HG02798 (cell line): ENCODE results near the gene GSN.

Experiments
- ATAC-seq: cut with Tn5 transposase; IDR thresholded peaks from one replicate; pipeline ENCODE4 v1.9.1; 2021; ENCODE audit warnings: mild to moderate bottlenecking; ENCODE audit not compliant: unreplicated experiment, poor library complexity

GSN gene

GRCh38 chr9:121319383-121319780 is 51.4 kb downstream of the GSN start:
- no peak for ATAC-seq

DNA sequence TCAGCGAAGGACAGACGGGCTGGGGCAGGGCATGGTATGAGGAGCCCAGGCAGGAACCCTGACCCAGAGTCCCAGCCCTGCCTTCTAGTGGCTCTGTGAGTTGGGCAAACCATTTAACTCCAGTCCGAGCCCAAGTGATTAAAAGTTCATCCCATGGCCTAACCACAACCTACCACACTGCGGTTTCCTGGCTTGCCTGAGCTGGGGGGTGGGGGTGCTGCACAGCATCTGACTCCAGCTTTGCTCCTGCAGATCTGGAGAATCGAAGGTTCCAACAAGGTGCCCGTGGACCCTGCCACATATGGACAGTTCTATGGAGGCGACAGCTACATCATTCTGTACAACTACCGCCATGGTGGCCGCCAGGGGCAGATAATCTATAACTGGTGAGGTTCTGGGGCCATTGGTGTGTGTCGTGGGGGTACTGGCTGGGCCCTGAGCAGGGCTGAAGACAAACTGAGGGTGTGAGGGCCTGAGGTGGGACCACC is 53.1 kb downstream of the GSN start:
- ATAC-seq: no peak

DNA sequence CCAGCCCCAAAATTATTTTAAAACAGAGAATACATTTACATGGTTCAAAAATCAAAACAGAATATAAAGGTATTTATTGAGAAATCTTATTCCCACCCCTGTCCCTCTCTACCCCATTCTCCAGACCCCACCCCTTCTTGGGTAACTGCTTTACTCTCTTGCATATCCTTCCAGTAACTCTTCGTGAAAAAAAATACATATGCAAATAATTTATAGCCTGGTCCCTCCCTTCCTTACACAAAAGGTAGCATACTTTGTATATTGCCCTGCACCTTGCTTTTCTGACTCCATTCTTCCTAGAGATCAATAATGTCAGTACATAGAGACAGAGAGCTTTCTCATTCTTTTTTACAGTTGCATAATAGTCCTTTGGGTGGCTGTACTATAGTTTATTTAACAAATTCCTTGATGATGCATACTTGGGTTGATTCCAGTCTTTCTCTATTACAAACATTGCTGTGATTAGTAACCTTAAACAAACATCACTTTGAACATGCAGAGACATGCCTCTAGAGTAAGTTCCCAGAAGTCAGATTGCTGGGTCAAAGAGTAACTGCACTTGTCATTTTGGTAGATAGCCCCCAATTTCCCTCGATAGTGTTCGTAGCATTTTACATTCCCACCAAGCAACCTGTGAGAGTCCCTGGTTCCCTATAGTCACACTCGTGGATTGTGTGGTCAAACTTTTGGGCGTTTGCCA is 54.2 kb downstream of the GSN start:
- ATAC-seq: no peak

- ATAC-seq: no peak
Measured at GRCh38 chr9:121322737-121323448, 54.9 kb downstream of the GSN start.

GRCh38 chr9:121323449-121324151 is 55.6 kb downstream of the GSN start:
- ATAC-seq: no peak

DNA sequence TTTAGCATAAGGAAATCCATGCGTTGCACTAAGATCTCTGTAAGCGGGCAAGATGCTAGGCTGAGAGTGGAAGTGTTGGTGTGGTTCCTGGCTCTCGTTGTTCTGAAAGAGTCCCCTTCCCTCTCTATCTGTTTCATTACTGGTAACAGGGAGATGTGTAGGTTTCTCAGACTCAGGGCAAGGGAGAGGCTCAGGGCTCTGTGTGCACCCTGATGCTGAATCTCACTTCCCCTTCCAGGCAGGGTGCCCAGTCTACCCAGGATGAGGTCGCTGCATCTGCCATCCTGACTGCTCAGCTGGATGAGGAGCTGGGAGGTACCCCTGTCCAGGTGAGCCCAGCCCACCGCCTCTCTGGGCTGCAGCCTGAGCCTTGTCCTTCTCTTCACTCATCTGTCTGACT is 56.4 kb downstream of the GSN start:
- no peak for ATAC-seq

- no peak for ATAC-seq
Measured at GRCh38 chr9:121324755-121325154, 56.8 kb downstream of the GSN start.

GRCh38 chr9:121325387-121325786 is 57.4 kb downstream of the GSN start:
- ATAC-seq: no peak

GRCh38 chr9:121326130-121326838 is 58.3 kb downstream of the GSN start:
- no peak for ATAC-seq

DNA sequence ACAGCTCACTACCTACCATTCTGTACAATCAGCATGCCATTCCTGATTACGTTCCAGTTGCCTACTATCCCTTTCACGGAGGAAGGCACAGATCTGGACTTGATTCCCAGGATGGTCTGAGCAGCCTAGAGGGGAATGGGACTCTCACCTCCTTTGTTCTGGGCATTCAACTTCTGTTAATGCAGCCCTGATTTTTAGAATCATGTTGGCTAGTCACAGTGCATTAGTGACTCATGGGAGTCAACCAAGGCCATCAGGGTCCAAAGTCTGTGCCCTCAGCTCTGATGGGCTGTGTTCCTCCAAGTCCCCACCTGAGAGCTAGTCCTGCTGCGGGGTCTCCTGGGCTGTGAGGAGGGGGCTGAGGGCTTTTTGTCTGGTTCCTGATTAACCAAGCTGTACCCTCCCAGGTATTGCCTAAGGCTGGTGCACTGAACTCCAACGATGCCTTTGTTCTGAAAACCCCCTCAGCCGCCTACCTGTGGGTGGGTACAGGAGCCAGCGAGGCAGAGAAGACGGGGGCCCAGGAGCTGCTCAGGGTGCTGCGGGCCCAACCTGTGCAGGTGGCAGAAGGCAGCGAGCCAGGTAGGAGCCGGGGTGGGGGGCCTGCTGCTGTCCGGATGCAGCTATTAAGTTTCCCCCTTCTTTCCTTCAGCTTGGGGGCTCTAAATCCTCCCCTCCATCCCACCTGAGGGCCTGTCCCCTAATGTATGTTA is 59.1 kb downstream of the GSN start:
- no peak for ATAC-seq

DNA sequence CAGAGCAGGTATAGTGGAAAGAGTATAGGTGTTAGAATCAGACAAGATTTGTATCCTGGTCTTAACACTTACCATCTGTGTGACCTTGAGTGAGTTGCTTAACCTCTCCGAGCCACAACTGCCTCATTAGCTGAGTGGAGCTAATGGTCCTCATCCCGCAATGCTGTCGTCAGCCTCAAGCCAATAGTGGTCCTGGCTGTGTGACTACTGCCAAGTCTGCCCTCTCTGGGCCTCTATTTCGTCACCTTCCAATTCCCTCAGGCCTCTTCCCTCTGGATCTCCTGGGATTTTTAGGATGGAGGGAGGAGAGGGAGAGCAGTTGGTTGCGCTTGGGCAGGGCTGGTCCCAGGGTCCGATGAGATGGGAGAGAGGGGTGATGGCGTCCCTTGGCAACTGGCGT is 60.5 kb downstream of the GSN start:
- no peak for ATAC-seq

GRCh38 chr9:121328876-121329681 is 61.1 kb downstream of the GSN start:
- no peak for ATAC-seq

DNA sequence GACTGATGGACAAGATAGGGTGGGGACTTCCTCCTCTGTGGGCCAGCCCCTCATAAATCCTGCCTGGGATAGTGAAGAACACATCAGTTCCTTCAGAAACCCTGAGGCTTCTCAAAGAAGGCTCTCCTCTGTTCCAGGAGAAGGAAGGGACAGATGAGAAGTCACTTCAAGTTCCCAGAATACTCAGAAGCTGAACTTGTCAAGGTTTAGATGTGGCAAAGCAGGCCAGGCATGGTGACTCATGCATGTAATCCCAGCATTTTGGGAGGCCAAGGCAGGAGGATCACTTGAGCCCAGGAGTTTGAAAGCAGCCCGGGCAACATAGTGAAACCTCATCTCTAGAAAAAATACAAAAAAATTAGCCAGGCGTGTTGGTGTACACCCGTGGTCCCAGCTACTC is 63.6 kb downstream of the GSN start:
- ATAC-seq: no peak

GRCh38 chr9:121331992-121332685 is 64.2 kb downstream of the GSN start:
- ATAC-seq: no peak

GRCh38 chr9:121333950-121334773 is 66.2 kb downstream of the GSN start:
- no peak for ATAC-seq

- ATAC-seq: no peak
Measured at GRCh38 chr9:121336665-121337064, 68.7 kb downstream of the GSN start.

GRCh38 chr9:121339437-121339836 is 71.5 kb downstream of the GSN start:
- ATAC-seq: no peak
